GM19351 (cell line): ENCODE data around the gene UBQLN4.

Experiments used
- ATAC-seq: cut with Tn5 transposase; IDR thresholded peaks from one replicate; pipeline ENCODE4 v1.9.1; 2021; ENCODE audit warnings: mild to moderate bottlenecking, moderate library complexity; ENCODE audit not compliant: unreplicated experiment

Gene UBQLN4

DNA sequence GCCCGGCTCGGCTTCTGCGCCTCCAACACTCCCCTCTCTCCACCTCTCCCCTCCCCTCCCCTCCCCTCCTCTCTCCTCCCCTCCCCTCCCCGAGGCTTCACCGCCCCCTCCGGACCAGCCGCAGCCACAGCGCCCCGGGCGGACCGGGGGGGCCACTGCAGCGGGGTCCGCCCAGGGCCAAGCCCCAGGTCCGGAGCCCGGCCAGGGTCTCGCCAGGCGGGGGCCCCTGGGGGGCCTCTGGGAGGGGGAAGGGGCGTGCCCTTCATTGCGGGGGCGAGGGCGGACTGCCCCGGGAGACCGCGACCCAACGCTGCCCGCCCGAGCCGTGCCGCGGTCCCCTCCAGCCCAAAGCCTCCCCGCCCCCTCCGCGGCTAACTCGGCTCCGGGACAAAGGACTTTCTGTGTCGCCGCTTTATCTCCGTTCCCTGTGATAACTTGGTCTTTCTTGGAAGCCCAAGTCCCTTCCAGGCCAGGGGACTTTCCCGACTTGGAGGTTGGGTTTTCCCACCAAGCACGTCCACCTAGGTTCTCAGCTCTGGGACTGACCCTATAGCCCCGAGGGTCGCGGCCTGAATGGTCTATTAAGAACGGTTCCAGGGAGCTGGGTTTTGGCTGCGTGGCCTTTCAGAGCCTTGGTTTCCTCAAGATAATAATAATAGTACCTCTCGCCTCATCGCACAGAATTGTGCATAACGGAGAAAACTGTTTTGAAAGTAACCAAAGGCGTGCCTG lies at the start of gene UBQLN4:
Gene UBQLN4 (minus strand): TSS at position 31 of the 732 bp plus-strand sequence. CDS start 97 bp downstream, outside the sequence.
- ATAC-seq: peak; percentile 43

DNA sequence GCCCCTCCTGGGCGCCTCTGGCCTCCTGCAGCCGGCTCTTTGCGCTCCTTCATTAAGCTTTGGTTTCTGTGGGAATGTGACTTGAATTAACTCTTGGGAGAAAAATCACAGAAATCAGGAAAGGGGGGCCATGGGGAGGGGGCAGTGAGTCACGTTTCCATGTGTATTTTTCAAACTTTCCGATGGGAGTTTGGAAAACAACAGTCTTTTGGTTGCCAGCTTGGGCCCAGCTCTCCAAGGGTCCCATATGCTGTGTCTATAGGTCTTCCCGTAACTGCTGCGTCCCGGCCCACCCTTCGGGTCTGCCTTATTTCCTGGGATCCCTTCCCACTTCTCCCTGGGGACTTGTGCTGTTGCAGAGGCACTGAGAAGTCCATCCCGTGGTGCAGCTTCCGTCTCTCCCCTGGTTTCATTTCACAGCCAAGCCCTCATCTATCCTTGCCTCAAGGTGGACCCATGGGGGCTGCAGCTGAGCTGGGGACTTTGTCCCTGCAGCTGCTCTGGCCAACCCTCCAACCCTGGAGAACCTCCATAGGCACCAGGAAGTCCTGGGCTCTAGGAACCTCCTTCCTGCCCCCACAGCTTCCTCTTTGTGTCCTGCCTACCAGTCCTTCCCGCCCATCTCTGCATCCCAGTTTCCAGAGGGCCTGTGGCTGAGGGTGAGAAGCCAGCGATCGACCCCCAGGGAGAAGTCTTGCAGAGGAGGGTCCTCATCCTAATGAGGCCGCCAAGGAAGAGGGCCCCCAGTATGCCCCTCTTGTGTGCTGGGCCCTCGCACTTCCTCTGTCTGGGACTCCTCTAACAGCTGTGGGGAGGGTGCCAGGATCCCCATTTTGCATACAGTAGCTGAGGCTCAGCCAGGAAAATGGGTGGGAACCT lies 49.3 kb upstream of the UBQLN4 start:
- ATAC-seq: no peak

DNA sequence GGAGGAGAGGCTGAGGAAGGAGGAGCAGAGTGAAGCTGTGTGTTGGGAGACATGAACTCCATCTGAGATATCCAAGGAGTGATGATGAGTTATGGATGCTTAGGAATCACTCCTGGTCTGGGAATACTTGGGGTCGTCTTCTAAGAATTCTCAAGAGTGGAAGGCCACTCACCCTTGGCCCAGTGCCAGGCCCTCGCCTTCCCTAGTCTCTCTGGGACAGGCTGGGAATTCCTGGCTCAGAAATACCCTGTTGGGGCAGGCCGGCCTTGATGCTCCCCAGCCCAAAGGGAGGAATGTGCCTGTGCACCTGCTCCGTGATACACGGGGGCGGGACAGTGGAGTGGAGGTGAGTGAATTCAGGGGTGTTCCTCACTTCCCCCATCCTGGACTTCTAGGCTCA lies 48.3 kb upstream of the UBQLN4 start:
- ATAC-seq: no peak

- ATAC-seq: no peak
Observed at GRCh38 chr1:156100205-156100995, 46.8 kb upstream of the UBQLN4 start.

DNA sequence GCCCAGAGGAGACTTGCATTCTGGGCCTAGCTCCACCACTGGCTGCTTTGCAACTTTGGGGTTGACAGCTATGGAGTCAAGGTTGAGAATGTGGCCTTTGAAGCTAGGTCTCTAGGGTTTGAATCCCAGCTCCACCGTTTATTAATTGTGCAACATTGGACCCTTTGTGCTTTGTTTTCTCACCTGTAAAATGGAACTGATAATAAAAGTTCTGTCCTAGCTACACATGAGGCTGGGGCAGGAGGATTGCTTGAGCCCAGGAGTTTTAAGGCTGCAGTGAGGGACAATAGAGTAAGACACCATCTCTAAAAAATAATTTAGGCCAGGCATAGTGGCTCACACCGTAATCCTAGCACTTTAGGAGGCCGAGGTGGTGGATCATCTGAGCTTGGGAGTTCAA lies 45.7 kb upstream of the UBQLN4 start:
- no peak for ATAC-seq

DNA sequence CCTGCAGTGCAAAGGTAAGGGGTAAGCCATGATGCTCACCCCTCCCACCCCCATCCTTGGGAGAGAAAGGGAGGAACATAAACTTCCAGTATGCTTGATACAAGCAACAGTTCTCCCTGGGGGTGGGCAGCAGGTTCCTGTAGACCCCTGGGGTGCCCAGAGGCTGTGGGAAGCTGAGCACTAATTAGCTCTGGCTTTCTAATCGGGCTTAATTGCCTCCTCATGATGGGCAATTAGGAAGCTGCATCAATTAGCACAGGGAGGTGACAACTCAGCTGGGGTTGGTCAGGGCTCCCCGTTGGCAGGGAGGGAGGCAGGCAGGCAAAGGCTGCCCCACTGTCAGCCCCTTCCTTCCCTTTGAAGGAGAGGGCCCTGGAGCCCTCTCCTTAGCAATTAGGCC lies 45.2 kb upstream of the UBQLN4 start:
- ATAC-seq: no peak

GRCh38 chr1:156097499-156098178 lies 44.0 kb upstream of the UBQLN4 start:
- no peak for ATAC-seq

DNA sequence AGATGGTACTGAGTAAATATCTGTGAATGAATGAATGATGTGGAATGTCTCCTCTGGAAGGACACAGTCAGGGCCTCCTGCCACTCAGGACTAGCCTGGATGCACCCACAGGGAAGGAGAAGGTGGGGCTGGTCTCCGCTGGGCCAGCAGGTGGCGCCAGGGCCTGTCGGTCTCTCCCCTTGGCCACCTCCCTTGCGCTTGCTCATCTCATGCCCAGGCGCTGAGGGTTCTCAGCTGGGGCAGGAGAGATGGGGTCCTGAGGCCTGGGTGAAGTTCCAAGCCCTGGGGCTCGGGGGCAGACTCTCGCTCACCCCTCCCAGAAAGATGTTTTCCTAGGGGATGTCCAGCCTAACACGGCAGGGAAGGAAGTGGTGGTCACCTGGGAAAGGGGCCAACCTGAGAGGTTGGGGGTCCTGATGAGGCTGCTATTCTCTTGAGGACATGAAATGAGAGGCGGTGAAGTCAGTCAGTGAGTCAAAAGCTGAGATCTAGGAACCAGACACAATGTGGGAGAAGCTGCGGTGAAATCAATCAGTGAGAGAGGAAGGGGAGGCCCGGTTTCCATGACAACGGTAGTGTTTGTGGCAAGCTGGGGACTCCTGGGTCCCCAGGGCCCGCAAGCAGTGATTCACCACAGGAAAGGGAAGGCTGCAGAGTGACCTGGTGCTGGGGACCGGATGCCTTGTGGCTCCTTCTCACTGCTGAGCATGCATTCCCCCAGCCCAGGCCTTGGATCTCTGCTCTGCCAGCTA lies 43.2 kb upstream of the UBQLN4 start:
- ATAC-seq: peak; percentile 76

GRCh38 chr1:156095906-156096508 lies 42.4 kb upstream of the UBQLN4 start:
- no peak for ATAC-seq

DNA sequence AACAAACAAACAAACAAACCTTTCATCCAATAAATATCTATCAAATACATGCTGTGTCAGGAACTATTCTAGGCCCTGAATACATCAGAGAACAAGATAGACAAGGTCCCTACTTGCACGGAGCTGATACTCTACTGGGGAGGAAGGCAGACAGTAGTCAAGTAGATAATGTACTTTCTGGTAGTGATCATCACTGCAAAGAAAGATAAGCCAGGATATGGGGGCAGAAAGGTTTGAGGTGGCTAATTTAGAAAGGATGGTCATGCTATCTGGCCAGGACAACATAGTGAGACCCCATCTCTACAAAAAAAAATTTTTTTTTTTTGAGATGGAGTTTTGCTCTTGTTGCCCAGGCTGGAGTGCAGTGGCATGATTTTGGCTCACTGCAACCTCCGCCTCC lies 38.0 kb upstream of the UBQLN4 start:
- ATAC-seq: no peak

- ATAC-seq: no peak
Observed at GRCh38 chr1:156090840-156091188, 37.2 kb upstream of the UBQLN4 start.

- no peak for ATAC-seq
Observed at GRCh38 chr1:156090138-156090839, 36.7 kb upstream of the UBQLN4 start.

DNA sequence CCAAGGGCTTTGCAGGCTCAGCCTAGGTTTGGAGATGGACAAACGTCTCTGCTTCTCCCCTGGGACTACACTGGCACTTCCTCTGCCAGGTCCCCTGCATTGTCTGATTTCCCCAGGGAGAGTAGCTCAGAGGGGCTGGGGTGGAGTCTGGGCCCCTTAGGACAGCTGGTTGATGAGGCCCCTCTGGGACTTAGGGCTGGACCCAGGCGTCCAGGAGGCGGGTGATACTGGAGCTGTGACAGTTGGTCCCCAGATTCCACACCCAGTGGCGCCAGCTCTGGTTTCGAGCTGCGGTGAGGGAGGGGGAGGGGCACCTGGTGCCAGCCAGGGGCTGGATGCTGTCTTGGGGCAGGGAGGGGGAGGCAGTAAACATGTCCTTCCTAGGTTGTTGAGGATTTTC lies 36.1 kb upstream of the UBQLN4 start:
- ATAC-seq: no peak

GRCh38 chr1:156086256-156086662 lies 32.7 kb upstream of the UBQLN4 start:
- ATAC-seq: no peak

GRCh38 chr1:156083800-156084790 lies 30.5 kb upstream of the UBQLN4 start:
- no peak for ATAC-seq

- ATAC-seq: no peak
Observed at GRCh38 chr1:156082309-156083091, 28.9 kb upstream of the UBQLN4 start, which contains the start of gene MEX3A. MEX3A (minus strand) TSS chr1:156082465; CDS start chr1:156081998, 467 bp downstream.

GRCh38 chr1:156081917-156082308 lies 28.3 kb upstream of the UBQLN4 start:
- no peak for ATAC-seq
